HG02981 (cell line): Measurements from ENCODE around the gene DBP.
"Not testable (repeated sequence)": the region's sequence is repeated elsewhere in the genome, so short reads cannot be mapped to it uniquely, and the experiment has no call there.

ENCODE experiments used
- ATAC-seq: cut with Tn5 transposase; IDR thresholded peaks from one replicate; pipeline ENCODE4 v1.9.1; 2021; ENCODE audit warnings: mild to moderate bottlenecking, moderate library complexity; ENCODE audit not compliant: unreplicated experiment

DBP gene

DNA sequence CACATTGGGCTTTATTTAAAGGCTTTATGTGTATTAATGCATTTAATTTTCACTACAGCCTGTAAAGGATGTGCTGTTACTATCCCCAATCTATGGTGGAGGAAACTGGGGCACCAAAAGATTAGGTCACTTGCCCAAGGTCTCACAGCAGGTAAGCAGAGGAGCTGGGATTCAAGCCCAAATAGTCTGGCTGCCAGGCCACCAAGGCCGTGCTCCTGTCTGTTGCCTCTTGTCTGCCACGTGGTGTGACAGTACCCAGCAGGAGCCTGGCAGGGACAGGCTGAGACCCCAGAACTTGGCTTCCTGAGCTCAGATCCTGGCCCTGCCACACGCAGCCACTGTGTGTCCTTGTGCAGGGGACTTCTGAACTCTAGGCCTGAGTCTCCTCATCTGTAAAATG lies 31.2 kb upstream of the DBP start:
- ATAC-seq: no peak

DNA sequence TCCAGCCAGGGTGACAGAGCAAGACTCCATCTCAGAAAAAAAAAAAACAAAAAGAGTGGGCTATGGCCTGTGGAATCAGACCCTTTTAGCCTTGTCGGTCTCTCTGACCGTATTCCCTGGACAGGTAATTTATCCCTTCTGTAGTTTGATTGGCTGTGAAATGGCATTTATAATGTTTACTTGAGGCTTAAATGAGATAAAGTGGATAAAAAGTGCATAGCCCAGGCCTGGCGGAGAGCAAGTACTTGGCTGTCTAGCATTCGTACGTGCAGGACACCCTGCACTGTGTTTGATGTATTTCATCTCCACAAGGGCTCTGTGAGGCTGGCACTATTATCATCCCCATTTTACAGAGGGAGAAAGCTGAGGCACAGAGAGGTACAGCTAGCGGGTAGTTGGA lies 28.6 kb upstream of the DBP start:
- ATAC-seq: no peak

DNA sequence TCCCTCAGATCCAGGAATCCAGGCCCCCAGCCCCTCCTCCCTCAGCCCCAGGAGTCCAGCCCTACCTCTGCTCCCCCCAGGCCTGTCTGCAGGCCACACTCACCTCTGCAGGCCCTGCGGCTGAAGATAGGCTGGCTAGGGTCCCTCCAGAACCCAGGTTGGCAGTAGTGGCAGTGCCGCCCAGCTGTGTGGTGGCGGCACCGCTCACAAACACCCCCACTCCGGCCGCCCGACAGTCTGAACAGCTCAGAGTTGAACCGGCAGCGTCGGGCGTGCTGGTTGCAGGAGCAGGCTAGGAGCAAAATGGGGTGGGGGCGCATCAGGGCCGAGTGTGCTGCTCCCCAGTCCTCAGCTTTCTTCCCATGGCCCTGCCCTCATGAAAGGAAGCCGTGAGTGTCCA lies 27.3 kb upstream of the DBP start:
- no peak for ATAC-seq

DNA sequence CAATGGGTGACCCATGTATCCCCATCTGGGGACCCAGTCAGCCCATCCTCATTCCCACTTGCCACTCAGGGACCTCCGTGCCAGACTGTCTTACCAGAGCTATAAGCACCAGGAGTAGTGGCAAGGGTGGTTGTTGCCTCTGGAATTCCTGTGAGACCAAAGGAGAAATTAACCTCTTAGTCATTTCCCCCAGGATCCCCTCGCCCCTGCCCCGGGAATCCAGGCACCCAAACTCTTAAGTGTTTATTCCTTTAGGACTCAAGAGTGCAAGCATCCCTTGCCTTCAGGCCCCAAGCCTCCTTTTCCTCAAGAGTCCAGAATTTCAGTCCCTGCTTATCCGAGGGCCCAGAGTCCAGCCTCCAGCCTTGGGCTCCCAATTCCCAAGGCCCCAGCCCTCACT lies 26.5 kb upstream of the DBP start:
- no peak for ATAC-seq

DNA sequence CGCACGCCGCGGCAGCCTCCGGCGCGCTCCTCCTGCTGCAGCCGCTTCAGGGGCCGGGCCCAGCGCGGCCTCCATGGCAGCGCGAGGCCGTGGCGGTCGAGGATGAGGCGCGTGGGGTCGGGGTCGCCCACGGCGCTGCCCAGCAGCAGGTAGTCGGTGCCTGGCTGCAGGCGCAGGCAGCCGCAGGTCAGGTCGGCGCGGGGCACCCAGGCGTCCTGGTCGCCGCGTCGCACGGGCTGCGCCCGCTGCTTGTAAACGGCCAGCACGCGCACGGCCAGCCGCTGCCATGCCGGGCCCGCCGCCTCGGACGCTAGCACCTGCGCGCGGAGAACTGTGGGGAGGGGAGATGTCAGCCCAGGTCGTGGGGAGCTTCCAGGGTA lies 24.5 kb upstream of the DBP start:
- ATAC-seq: no peak

DNA sequence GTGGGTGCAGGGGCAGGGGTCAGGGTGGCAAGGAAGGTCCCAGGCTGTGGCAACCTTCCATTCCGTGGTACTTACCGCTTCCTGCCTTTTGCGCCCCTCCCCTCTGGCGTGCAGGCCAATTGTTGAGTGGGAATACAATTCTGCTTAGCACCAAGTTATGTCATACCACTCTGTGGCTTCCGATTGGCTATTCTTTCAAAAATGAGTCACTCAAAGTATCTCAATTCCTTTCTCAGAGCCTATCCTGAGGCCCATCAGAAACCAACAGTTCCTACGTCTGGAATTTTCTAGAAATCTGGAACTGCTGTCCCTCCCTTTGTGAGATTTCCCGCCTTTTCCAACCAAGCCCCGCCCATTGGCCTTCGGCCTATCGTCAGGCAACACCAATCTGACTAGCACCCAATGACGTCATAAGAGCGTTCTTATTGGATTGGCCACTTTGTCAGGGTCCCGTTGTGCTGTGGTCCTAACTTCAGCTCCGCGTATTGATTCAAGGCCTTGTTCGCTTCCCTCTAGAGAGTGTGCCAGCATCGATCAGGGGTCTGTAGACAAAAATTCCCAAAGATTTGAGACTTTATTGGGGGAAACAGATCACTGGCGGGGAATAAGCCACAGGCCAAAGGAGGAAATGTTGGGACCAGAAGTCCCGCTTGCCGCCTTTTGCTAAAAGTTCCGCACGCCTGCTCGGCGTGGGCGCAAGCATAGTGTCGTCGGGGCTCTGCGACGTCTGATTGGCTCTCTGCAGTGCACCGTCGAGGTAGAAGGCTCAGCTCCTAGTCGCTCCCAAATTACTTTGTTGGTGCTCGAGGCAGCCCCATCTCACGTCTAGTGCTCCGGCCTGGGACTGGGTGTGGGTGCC lies 23.9 kb upstream of the DBP start:
- peak; percentile 91 for ATAC-seq

DNA sequence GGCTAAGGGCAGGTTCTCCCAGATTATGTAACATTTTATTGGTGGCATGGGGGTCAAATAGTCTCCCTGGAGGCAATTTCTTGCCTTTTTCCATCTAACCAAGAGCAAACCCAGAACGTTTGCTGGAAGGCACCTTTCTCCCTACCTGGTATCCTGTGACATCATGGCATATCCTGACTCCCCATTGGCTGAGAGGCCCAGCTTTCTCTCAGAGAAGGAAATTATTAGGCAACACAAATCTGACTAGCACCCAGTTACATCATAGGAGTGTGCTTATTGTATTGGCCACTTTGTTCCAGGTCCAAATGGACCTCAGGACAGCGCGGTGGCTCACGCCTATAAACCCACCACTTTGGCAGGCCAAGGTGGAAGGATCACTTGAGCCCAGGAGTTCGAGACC lies 22.6 kb upstream of the DBP start:
- no peak for ATAC-seq

DNA sequence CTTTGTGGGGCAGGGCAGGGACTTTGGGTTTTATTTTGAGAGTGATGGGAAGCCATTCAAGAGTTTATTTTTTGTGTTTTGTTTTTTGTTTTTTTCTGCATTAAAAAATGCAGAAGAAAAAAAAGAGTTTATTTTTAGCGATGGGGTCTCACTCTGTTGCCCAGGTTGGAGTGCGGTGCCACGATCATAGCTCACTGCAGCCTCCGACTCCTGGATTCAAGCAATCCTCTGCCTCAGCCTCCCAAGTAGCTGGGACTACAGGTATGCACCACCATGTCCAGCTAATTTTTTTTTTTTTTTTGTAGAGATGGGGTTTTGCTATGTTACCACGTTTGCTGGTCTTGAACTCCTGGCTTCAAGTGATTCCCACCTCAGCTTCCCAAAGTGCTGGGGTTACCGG lies 21.3 kb upstream of the DBP start:
- ATAC-seq: no peak

DNA sequence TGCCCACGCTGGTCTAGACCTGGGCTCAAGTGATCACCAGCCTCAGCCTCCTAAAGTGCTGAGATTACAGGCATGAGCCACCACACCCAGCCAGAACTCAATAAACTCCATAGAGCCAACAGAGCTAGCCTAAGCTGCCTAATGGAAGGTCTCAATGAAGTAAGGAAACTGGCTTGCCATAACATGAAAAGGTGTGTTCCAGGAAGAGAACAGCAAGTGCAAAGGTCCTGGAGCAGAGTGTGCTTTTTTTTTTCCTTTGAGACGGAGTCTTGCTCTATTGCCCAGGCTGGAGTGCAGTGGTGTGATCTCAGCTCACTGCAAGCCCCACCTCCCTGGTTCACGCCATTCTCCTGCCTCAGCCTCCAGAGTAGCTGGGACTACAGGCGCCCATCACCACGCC lies 20.6 kb upstream of the DBP start:
- not testable (repeated sequence) for ATAC-seq

DNA sequence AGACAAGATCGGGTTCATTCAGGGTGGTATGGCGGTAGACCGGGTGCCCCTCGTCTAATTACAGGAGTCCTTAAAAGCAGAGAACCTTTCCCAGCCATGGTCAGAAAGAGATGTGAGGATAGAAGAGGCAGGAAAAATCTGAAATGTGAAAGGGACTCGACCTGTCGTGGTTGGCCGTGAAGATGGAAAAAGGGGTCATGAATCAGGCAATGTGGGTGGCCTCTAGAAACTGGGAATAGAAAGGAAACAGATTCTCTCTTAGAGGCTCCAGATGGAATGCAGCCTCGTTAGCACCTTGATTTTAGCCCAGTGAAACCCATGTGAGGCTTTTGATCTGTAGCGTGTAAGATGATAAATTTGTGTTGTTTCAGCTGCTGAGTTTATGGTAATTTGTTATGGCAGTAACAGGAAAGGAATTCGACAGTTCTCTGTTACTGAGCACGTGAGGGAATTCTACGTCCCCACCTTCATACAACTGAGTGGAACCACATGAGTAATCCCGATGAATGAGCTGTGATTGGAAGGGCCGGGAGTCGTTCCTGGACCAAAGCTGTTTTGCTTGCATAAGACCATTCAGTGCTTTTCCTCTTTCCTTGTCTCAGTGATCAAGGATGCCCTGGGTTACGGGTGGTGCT lies 19.8 kb upstream of the DBP start:
- ATAC-seq: no peak

DNA sequence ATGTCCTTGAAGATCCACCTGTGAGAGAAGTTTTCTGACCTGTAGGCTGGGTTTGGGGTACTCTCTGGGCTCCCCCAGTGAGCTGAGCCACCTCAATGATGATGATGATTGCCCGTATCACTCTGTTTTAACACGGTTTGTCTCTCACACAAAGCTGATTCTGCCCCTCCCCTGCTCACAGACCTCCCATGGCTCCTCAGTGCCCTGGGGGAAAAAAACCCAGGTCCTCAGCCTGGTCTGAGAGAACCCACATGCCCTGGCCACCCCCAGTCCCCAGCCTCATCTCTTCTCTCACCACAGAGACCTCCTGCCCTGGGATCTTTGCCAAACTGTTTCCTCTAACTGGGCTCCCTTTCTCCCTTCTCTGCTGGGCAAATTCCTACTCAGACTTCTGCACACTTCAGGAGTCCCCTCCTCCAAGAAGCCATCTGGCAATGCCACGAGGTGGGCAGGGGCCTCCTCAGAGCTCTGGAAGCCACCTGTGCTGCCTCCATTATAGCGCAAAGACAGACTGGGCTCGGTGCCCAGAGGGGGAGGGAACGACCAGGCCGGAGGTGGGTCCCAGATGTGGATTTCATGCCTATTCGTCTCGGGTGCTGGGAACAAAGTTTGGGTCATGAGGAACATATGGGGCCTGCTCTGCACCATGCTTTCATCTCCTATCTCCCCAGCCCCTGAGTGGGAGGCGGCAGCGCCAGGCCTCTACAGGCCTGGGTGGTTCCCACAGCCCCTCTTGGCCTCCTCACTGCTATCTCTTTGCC lies 17.3 kb upstream of the DBP start:
- ATAC-seq: no peak

DNA sequence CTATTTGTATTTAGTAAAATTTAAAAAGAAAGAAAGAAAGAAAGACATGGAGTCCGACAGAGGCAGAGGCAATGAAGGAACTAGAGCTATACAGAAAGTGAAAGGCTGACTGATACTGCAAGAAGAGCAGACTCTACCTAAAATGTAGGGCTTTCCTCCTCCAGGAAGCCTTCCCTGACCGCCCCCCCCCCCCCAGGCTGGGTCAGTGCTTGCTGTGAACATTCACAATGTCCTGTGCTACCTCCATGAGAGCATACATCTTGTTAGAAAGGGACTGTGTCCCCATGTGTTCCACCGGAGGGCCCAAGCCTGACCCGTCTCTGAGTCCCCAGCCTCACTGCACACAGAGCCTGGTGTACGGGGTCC lies 14.5 kb upstream of the DBP start:
- no peak for ATAC-seq

DNA sequence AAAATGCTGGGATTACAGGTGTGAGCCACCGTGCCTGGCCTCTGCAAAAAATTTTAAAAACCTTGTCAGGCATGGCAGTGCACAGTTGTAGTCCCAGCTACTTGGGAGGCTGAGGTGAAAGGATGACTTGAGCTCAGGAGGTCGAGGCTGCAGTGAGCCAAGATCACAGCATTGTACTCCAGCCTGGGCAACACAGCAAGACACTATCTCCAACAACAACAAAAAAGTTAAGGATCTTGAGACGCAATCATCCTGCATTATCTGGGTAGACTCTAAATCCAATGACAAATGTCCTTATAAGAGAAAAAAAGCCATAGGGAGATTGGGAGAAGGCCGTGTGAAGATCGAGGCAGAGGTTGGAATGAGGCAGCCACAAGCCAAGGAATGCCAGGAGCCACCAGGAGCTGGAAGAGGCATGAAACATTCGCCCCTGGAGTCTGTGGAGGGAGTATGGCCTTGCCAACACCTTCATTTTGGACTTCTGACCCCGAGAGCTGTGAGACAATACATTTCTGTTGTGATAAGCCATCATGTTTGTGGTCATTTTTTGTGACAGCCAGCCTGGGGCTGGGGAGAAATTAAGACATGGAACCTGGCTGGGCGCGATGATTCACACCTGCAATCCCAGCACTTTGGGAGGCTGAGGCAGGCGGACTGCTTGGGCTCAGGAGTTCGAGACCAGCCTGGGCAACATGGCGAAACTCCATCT lies 13.9 kb upstream of the DBP start:
- ATAC-seq: no peak

DNA sequence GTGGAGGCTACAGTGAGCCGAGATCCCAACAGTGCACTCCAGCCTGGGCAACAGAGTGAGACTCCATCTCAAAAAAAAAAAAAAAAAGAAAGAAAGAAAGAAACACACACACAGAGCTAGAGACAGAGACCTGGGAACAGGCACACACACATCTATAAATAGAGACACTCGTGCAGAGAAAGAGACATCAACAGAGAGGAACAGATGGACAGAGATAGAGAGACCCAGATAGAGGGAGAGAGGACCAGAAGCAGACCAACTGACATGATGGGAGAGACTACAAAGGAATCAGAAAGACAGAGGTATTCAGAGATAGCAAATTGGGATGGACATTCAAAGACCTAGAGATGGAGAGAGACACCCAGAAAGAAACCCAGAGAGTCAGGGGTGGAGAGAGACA lies 11.0 kb upstream of the DBP start:
- no peak for ATAC-seq

DNA sequence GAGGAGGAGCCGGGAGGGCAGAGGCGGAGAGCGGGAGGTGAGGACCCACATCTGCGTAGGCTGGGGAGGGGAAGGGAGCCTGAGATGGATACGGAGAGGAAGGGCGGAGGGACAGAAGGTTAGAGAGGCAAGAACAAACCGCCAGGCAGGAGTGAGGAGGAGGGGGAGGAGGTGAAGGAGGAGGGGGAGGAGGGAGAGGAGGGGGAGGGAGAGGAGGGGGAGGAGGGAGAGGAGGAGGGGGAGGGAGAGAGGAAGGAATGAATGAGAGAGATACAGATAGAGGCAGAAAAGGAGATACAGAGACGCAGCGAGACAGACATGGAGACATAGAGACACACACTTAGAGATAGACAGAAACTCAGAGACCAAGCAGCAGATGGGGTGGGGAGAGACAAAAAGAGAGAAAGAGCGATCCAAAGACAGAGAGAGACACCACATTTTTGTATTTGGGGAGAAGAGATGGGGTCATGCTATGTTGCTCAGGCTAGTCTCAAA lies 9.6 kb upstream of the DBP start:
- ATAC-seq: no peak

DNA sequence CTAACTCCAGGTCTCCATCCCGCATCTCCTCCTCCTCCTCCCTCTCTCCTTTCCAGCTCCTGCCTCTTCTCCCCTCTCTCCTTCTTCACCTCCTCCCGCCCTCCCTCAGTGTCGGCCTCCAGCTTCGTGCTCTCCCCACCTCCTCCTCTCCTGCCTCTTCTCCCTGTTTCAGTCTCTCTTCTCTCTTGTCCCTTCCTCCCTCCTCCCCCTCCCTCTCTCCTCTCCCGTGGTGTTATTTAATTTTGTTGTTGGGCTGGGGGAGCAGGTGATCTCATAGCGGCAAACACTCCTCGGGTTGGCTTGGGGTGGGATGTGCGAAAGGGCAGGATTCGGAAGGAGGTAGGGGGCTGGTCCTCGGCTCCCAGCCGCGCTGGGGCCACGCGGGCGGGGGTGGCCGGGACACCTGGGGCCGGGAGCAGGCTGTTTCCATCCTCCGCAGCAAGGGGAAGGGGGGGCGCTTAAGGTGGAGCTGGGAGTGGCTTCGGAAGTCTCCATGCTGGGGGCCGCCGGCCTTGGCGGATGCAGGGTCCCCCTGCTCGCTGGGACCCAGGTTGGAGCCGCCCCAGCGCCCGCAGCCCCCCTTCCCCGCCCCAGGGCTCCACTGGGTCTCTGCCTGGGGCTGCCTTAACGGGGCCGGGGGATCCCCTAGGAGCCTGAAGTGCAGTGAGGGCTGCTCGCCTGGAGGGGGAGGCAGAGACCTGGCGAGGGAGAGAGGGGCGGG lies 9.0 kb upstream of the DBP start, which contains the start of gene CA11:
Gene CA11, minus strand, starts transcription at position 187 of the 721 bp plus-strand sequence. CDS start 555 bp downstream, outside the sequence.
- ATAC-seq: peak; percentile 76

DNA sequence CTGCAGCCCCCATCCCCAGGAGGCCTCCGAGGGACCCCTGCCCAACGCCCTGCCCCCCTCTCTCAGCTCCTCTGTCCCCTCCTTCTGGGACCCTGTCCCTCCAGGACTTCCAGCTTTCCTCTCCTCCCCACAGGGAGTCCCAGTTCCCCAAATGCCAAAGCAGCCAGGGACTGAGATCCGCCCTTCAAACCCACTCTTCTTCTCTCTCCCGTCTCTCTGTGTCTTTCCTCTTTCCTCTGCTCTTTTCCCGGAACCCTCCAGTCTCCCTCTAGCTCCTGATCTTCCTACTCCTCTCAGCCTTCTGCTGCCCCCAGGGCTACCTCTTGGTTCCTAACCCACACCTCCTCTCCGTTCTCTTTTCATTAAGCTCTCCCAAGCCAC lies 8.4 kb upstream of the DBP start:
- ATAC-seq: no peak

DNA sequence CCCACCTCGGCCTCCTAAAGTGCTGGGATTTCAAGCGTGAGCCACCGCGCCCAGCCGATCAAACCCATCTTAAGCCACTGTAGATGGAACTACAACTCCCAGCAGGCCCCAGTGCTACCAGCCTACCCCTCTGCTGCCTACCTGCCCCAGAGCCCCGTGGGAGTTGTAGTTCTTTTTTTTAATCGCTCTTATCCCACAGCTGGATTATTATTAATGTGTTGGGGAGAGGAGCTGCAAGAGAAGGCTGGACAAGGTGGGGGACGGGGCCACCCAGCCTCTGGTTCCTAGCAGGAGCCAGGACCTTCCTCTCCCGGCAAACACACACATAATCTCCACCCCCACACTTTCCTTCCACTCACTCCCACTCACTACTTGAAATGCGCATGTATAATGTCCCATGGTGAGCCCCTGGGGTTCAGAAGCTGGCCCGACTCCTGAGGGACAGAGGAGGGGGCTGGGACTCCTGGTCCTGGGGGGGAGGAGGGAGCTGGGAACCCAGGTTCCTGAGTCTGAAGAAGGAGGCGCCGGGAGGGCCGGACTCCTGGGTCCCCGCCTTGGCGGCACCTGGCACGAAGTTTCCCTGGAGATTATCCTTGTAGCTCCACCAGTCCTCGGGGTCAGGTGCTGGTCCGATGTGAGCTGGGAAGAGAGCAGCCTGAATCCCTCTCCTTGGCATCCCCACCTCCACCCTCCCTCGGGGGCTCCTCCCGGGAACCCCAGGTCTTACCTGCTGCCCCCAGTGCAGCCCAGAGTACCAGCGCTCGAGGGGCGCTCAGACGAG lies 7.8 kb upstream of the DBP start:
- ATAC-seq: no peak

DNA sequence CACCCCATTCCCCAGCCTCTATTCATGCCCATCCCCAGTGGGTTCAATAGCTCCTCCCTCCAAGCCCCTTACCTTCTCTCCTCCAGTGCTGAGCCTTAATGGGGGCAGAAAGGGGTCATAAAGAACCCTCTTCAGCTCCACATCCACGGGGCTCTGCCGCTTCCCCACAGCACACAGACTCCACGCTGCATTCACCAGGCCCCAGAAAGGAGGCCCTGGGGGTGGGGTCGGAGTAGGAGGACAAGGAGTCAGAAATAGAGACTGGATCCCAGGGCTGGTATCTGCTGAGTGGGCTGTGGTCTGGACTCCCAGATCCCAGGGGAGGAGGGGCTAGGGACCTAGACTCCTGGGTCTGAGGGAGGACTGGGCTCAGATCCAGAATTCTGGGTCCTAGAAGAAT lies 7.2 kb upstream of the DBP start:
- no peak for ATAC-seq

DNA sequence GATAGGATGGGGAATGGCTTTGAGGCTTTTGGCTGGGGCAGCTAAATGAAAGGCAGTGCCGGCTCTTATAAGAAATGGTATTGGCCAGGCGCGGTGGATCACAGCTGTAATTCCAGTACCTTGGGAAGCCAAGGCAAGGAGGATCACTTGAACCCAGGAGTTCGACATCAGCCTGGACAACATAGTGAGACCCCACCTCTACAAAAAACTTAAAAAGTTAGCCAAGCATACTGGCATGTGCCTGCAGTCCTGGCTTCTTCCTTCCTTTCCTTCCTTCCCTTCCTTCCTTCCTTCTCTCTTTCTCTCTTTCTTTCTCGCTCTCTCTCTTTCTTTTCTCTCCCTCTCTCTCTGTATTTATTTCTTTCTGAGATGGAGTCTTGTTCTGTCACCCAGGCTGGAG lies 5.7 kb upstream of the DBP start:
- ATAC-seq: no peak
